Measurements from ENCODE around the gene KNDC1. TPM values are rescaled to one million over a fixed set of nuclear protein-coding genes. Genes with fewer than 3 reads are reported as not detected.

Gene KNDC1
- total and polyA plus RNA-seq, 2 of the 4 experiments (the other 2 are of a cell fraction): 0.18 to 1.1 TPM

- WGBS, 2 experiments (ENCODE audit: extremely low coverage in 2 of 2, insufficient read length in 1 of 2): 73% methylated on average over 9 of the region's 24 CpGs; no CpG with 5 or more reads in 1 of the 2 experiments
- H3K9ac ChIP-seq (ENCODE audit: low read depth, low read length): no peak overlapping the region
- in situ Hi-C loops (cut with MboI; ENCODE audit: low sequenced_read_pairs): no loop called here
- no peak overlapping the region for H3K4ac ChIP-seq (ENCODE audit: low read depth, low read length)
- no peak overlapping the region for H2AK9ac ChIP-seq (replicated peaks; ENCODE audit: low read depth, low read length, poor library complexity)
- H3K9me1 ChIP-seq (ENCODE audit: insufficient read depth, low read length): no peaks in the 10 kb centered on the region
- no peak overlapping the region for H2AFZ ChIP-seq (replicated peaks; ENCODE audit: low read length, poor library complexity)
- no peak overlapping the region for H2AK5ac ChIP-seq (ENCODE audit: low read depth, low read length)
- dilution Hi-C loops (cut with HindIII; ENCODE audit: low sequenced_read_pairs, unreplicated experiment): no loop called here
- H3K23ac ChIP-seq (ENCODE audit: low read depth, low read length): no peak overlapping the region
- POLR2A ChIA-PET (ENCODE audit: unreplicated experiment): no interaction called here
- no peak overlapping the region for H3K4me3 ChIP-seq (ENCODE audit: insufficient read depth, low read depth, low read length)
- H4K8ac ChIP-seq (ENCODE audit: low read depth in 2 of 2, low read length in 2 of 2): no peak overlapping the region
- no peak overlapping the region for H2BK120ac ChIP-seq (ENCODE audit: low read depth, low read length)
- peaks cover 5% of the 10 kb centered on the region for H3K27me3 ChIP-seq (ENCODE audit: control insufficient read depth, insufficient read depth, low read length)
- H3K79me1 ChIP-seq (ENCODE audit: low read depth in 1 of 2, low read length in 2 of 2): no peaks in the 10 kb centered on the region
- peaks cover 15% of the 10 kb centered on the region; the same call in 1 of the 2 replicates for H3K4me1 ChIP-seq (ENCODE audit: control insufficient read depth, insufficient read depth, low read length)
- peak overlapping the region; percentile 70 for H2BK5ac ChIP-seq (ENCODE audit: low read depth, low read length, poor library complexity, severe bottlenecking)
- ATAC-seq (ENCODE audit: low read depth): no peak; the same call in 1 of the 2 replicates
- BruUV-seq (replicated peaks): no TSS peak
- H3K27ac ChIP-seq (ENCODE audit: insufficient read depth, low read length): no peak overlapping the region
- intact Hi-C loops (cut with micrococcal nuclease): no loop called here
- CTCF ChIA-PET: interaction anchor here (1.0 kb wide), 1 partner anchor 13 kb away, joined by 4 read pairs; no protein-coding TSS in a partner anchor
- no peak overlapping the region for H3K18ac ChIP-seq (ENCODE audit: low read depth, low read length)
- H3K4me2 ChIP-seq (ENCODE audit: low read depth, low read length): peak overlapping the region; percentile 2; the same call in 1 of the 2 replicates
- H4K91ac ChIP-seq (ENCODE audit: insufficient read depth, low read depth, low read length): no peak overlapping the region; the same call in 1 of the 2 replicates
- H3K56ac ChIP-seq (ENCODE audit: extremely low read depth, insufficient read depth, low read length): no peak overlapping the region
- no peak overlapping the region for H3K14ac ChIP-seq (replicated peaks; ENCODE audit: low read depth, low read length)
- TF ChIP-seq RCOR1 (IDR thresholded peaks at IDR 0.05; ENCODE audit: insufficient replicate concordance, low read length) (no peak), NFE2L2 (IDR thresholded peaks at IDR 0.05; ENCODE audit: low read depth, low read length) (no peak), MXI1 (IDR thresholded peaks at IDR 0.05; ENCODE audit: borderline replicate concordance, low read depth, low read length) (no peak), MAZ (IDR thresholded peaks at IDR 0.05; ENCODE audit: borderline replicate concordance, low read depth, low read length) (no peak), CEBPB (IDR thresholded peaks at IDR 0.05; ENCODE audit: low read depth, low read length) (no peak), POLR2A (IDR thresholded peaks at IDR 0.05; ENCODE audit: low read depth, low read length) (no peak), FOS (IDR thresholded peaks at IDR 0.05; ENCODE audit: low read depth, low read length) (no peak), USF2 (IDR thresholded peaks at IDR 0.05; ENCODE audit: low read depth, low read length) (no peak), BHLHE40 (IDR thresholded peaks at IDR 0.05; ENCODE audit: low read depth, low read length) (no peak), MAFK (IDR thresholded peaks at IDR 0.05; ENCODE audit: low read depth, low read length) (no peak), ELK1 (IDR thresholded peaks at IDR 0.05; ENCODE audit: borderline replicate concordance, low read depth, low read length) (no peak)
- no peak overlapping the region for H4K5ac ChIP-seq (ENCODE audit: low read depth, low read length)
- H3K36me3 ChIP-seq (ENCODE audit: control insufficient read depth, insufficient read depth, low read length): no peaks in the 10 kb centered on the region
- H2BK15ac ChIP-seq (ENCODE audit: low read depth, low read length): no peak overlapping the region
- no peak overlapping the region for H2BK20ac ChIP-seq (ENCODE audit: low read depth, low read length)
- no peaks in the 10 kb centered on the region for H3K9me3 ChIP-seq (ENCODE audit: control insufficient read depth, insufficient read depth, low read length)
- DNase-seq: peak; percentile 36
- H4K20me1 ChIP-seq (ENCODE audit: insufficient read depth, low read length): no peaks in the 10 kb centered on the region
Measured at GRCh38 chr10:133156674-133157579, 3.1 kb upstream of the KNDC1 start.
